GM12873 (cell line): ENCODE measurements around the gene ERC2.

Experiments
- CTCF ChIP-seq: IDR thresholded peaks from 2 replicates; pipeline ENCODE4 v1.5.1; 2012; ENCODE audit warnings: low read depth, mild to moderate bottlenecking, moderate library complexity, low read length, control low read depth; ENCODE audit not compliant: insufficient read depth; ENCODE audit errors: missing control alignments

The ERC2 gene

GRCh38 chr3:55486857-55487380, 981.3 kb downstream of the ERC2 start, which contains the start of gene WNT5A:
TSS of gene WNT5A (minus strand) at chr3:55487306. CDS start at chr3:55486985, 321 bp downstream.
- TF ChIP-seq CTCF, result no peak

DNA sequence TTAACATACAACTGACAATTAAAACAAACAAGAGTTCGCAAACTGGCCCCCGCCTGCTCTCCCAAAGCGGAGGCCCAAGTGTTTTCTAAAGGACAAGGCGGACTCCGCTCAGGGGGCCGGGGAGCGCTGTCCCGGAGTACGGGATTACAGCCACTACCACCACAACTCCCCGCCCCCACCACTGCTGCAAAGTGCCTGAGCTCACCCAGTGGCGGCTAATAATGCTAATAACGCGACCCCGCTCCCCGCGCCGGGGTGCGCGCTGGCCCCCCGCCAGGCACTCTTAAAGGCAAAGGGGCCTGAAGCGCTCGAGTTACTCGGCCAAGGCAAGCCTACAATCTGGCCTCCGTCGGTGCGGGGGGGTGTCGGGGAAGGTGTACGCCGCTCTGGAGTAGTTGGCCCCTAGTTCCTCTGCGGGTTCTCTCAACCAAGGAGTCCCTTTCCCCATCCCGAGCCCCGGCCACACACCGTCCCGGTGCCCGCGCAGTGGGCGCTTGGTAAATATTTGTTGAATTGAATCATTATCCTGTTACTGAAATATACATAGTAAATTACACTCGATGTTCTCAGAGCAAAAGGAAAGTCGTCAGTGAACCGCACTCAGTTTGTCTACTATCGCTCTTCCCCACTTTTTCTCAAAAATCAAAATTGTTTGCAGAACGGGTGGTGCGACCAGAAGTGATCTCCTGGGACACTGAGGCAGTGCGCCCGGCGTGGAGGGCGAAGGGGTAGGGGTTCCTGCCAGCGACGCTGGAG, 982.0 kb downstream of the ERC2 start:
- TF ChIP-seq CTCF, result no peak

DNA sequence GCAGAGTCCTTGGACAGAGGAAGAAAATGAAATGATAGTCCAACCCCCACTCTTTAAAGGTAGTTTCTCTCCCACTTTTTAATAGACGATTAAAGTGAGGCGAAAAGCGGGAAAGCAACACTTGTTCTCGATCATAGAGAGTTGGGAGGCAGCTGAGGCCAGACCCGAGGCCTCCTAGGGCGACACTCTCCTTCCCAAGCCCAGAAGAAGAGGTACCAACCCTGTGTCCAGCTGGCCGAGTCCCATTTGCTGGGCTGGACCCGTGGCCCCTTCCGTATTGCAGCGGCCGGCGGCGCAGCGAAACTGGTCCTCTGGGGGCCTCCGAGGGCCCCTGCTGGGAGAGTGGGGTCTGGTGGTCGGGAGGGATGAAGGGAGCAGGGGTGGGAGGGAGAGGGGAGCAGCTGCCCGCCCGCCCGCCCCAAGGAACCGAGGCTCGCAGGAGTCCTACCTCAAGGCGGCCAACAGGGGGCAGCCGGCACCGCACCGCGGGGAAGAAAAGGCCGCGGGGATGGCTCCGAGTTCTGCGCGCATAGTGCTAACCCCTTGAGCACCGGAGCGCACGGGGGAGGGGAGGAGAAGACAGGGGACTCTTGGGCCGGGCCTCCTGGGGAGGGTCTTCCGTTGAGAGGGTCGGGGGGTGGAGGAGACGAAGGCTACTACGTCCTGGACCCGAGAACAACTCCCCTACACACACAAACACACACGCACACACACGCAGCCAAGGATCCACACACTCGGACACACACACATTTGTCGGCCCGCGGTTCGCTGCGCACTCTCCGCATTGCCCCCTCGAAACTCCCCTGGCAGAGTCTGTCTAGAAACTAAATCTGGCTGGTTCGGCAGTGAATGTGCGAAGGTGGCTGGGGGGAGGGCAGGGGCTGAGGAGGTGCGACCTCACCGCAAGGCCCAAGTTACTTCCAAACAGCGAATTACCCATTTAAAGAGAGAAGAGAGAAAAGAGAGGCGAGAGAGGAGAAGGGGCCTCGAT, 983.2 kb downstream of the ERC2 start:
- peak; percentile 72 for TF ChIP-seq CTCF

DNA sequence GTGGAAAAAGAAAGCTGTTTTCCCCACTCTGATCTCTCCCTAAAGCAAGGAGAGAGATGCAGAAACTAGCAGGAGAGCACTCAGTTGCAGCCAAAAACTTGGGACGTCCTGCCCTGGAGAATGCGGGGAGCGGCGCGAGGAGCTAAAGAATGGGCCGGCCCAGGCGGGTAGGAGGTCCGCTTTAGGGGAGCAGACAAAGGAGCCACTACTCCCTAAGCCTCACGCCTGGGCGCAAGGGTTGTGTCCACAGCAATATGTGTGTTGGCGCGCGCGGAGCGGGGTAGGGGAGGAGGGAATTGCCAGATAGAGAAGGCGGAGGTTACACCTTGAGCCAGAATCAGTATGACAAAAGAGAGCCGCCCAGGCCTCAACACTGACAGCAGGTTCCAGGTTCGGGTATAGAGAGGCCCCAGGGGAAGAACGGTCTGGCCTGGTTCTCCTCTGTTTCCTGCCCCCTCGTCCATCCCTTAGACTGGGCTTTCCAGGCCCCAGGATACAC, 984.0 kb downstream of the ERC2 start:
- TF ChIP-seq CTCF, result no peak

DNA sequence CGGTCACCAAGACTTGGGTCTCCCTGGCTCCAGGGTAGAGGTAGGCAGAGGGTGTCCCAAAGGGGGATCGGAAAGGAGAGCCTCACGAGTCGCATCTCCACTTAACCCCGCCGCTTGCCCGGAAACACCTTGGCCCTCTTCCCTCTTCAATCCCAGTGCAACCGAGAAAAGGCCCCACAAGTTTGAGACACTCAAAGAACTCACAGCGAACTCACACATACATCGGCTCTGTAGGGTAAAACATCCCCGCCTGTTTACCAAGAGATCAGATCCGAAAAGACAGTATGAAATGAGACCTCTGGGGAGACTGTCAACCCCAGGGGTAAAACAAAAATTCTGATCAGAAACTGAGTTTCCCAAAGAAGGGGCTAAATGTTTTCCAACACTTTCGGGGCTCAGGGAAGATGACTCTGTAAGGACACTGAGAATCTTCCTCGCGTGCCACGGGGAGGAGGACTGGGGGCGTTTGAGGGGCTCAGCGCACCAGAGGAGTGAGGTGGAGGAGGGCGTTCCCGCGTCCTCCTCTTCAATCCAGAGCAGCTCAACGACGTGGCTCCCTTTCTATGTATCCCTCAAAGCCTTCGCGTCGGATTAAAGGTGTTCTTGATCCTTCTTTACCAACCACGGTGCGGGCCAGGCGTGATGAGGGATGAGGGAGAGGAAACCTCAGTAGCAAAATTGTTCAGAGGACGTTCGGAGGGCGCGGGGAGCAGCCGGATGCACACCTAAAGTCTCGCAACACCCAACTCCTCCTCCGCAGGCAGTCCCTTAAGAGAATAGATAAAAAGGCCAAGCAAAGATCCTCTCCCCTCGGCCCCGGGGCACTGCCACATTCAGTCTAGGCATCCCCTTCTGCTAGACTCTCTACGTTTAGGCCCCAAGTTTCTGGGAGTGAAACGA, 984.8 kb downstream of the ERC2 start:
- no peak for TF ChIP-seq CTCF

GRCh38 chr3:55482496-55483195, 985.6 kb downstream of the ERC2 start:
- TF ChIP-seq CTCF, result no peak
